ENCODE measurements around the gene EIF3K.

DNA sequence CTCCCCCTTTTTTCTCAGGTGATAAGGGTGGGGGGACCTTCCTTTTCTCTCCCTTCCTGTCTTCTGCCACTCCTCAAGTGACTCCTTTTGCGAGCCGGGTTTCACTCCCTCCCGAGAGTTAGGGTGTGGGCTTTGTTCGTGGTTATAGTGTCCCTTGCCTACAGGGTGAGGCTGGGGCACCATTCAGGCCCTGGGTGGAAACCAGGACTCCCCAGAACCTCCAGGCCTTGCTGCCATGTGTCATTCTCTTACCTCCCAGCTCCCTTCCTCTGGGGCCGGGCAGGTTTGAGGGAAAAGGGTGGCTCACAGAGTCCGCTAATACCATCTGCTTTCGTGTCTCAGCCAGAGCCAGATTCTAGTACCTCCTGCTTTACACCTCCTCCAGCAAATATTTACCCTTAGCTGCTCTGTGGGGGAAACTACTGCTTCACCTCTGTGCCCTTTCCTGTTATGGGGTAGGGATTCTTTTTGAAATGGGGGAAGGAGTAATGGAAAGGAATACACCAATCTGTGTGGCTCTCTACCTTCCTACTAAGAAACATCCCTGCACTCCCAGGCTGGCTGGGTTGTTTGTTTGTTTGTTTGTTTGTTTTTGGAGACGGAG lies 31.3 kb downstream of the EIF3K start:
- TF ChIP-seq, protein P1, sequence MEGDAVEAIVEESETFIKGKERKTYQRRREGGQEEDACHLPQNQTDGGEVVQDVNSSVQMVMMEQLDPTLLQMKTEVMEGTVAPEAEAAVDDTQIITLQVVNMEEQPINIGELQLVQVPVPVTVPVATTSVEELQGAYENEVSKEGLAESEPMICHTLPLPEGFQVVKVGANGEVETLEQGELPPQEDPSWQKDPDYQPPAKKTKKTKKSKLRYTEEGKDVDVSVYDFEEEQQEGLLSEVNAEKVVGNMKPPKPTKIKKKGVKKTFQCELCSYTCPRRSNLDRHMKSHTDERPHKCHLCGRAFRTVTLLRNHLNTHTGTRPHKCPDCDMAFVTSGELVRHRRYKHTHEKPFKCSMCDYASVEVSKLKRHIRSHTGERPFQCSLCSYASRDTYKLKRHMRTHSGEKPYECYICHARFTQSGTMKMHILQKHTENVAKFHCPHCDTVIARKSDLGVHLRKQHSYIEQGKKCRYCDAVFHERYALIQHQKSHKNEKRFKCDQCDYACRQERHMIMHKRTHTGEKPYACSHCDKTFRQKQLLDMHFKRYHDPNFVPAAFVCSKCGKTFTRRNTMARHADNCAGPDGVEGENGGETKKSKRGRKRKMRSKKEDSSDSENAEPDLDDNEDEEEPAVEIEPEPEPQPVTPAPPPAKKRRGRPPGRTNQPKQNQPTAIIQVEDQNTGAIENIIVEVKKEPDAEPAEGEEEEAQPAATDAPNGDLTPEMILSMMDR (conservative IDR thresholded peaks at IDR 0.05; ENCODE audit: low read depth, low read length), result no peak
- TF ChIP-seq EZH2 (IDR thresholded peaks at IDR 0.05; ENCODE audit: low read length, unreplicated experiment), result no peak

All from PC-3 (cell line).